Neural cell (in vitro differentiated cells): ENCODE measurements around the gene PRR16.

Source experiments
- CTCF ChIP-seq: fragments of 450-650 bp; IDR thresholded peaks from 2 replicates; pipeline ENCODE4 v1.5.1; 2014; ENCODE audit warnings: antibody characterized with exemption, mild to moderate bottlenecking, moderate library complexity; ENCODE audit not compliant: poor library complexity, severe bottlenecking
- EP300 ChIP-seq: fragments of 450-650 bp; conservative IDR thresholded peaks from 2 replicates; pipeline ENCODE4 v1.6.1; 2014; ENCODE audit warnings: antibody characterized with exemption, mild to moderate bottlenecking, moderate library complexity; ENCODE audit not compliant: poor library complexity, severe bottlenecking
- EZH2 ChIP-seq: fragments of 200-600, 300-800 bp; shearing (Covaris generic), sonication (generic); IDR thresholded peaks from 2 replicates; pipeline ENCODE4 v1.6.1; 2014; ENCODE audit warnings: antibody characterized with exemption, low read length, borderline replicate concordance, mild to moderate bottlenecking; ENCODE audit not compliant: insufficient read depth, poor library complexity, severe bottlenecking
- MXI1 ChIP-seq: fragments of 450-650 bp; conservative IDR thresholded peaks from 2 replicates; pipeline ENCODE4 v1.6.1; 2014; ENCODE audit warnings: antibody characterized with exemption, mild to moderate bottlenecking; ENCODE audit not compliant: poor library complexity, severe bottlenecking
- POLR2AphosphoS5 ChIP-seq: IDR thresholded peaks from 2 replicates; pipeline ENCODE4 v1.6.1; 2012
- REST ChIP-seq: IDR thresholded peaks from 2 replicates; pipeline ENCODE4 v1.6.1; 2012; ENCODE audit warnings: borderline replicate concordance
- SMC3 ChIP-seq: fragments of 450-650 bp; conservative IDR thresholded peaks from 2 replicates; pipeline ENCODE4 v1.6.1; 2014; ENCODE audit warnings: antibody characterized with exemption, mild to moderate bottlenecking, moderate library complexity; ENCODE audit not compliant: poor library complexity
- TAF1 ChIP-seq: IDR thresholded peaks from 2 replicates; pipeline ENCODE4 v1.6.1; 2012; ENCODE audit warnings: low read depth

DNA sequence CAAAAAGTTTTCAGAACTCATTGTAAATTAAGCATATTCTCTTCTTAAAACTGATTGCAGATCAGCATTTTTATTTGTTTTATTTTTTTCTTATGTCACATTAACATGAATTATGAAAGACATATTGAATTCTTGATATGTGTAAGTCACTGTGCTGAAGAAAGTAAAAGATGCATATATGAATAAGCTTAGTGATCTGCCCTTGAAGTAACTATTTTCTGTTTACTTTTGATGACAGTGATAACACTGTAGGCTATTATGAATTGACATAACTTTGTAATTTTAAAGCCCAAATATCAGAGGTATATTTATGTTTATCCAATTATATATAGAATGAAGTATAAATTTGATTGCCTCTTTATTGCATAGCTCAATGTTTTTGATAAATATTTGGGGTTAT is 8.8 kb downstream of the PRR16 start:
- TF ChIP-seq CTCF, result no peak
- TF ChIP-seq MXI1, result no peak
- no peak for TF ChIP-seq POLR2AphosphoS5
- no peak for TF ChIP-seq REST
- no peak for TF ChIP-seq TAF1
- no peak for TF ChIP-seq EZH2
- TF ChIP-seq EP300, result no peak
- TF ChIP-seq SMC3, result no peak
